K562 (cell line): Measurements from ENCODE around the gene RBPMS2. TPM values are rescaled to one million over a fixed set of nuclear protein-coding genes. Genes with fewer than 3 reads are reported as not detected.
A peak's percentile ranks its signal among the peaks of the same experiment; 100 is the strongest.

Experiments used
- ADNP ChIP-seq: fragments of 200-800 bp; sonication (Bioruptor generic); IDR thresholded peaks from 2 replicates; pipeline ENCODE4 v1.6.1; 2016; ENCODE audit warnings: missing genetic modification characterization, missing compliant biosample characterization
- BHLHE40 ChIP-seq: IDR thresholded peaks from 2 replicates; pipeline ENCODE4 v1.6.1; 2011; ENCODE audit warnings: low read length, improper control_type of control experiment
- C11orf30 ChIP-seq: fragments of 450-650 bp; IDR thresholded peaks from 2 replicates; pipeline ENCODE4 v1.6.1; 2016; ENCODE audit warnings: low read depth, mild to moderate bottlenecking
- CBFA2T3 ChIP-seq: fragments of 450-650 bp; IDR thresholded peaks from 2 replicates; pipeline ENCODE4 v1.6.1; 2017
- EHMT2 ChIP-seq: fragments of 450-650 bp; IDR thresholded peaks from 2 replicates; pipeline ENCODE4 v1.6.1; 2018; ENCODE audit warnings: antibody characterized with exemption
- EZH2 ChIP-seq: IDR thresholded peaks from 2 replicates; pipeline ENCODE4 v1.6.1; 2012; ENCODE audit warnings: low read depth, mild to moderate bottlenecking, inconsistent platforms, low read length, borderline replicate concordance
- FOXK1 ChIP-seq: sonication (generic); formaldehyde crosslinking; IDR thresholded peaks from 2 replicates; pipeline ENCODE4 v1.8.0; 2022; ENCODE audit warnings: missing genetic modification reagents, mild to moderate bottlenecking, borderline replicate concordance
- ILF3 ChIP-seq: fragments of 450-650 bp; IDR thresholded peaks from 2 replicates; pipeline ENCODE4 v1.6.1; 2018; ENCODE audit warnings: antibody characterized with exemption, mild to moderate bottlenecking, moderate library complexity, borderline replicate concordance
- KDM2B ChIP-seq: fragments of 250-450 bp; sonication (Bioruptor Pico); IDR thresholded peaks from 2 replicates; pipeline ENCODE4 v1.8.0; 2021; ENCODE audit warnings: mild to moderate bottlenecking, moderate library complexity
- MEF2A ChIP-seq: IDR thresholded peaks from 2 replicates; pipeline ENCODE4 v1.6.1; 2011; ENCODE audit warnings: low read depth, mild to moderate bottlenecking, low read length, moderate library complexity; ENCODE audit not compliant: control insufficient read depth
- MYNN ChIP-seq, 2 experiments: sonication (generic); formaldehyde crosslinking in 1 of 2; IDR thresholded peaks; 2 replicates each; pipeline versions ENCODE4 v1.5.0 to v1.6.1; 2016 to 2020; ENCODE audit warnings: antibody characterized with exemption in 1 of 2, missing genetic modification reagents in 1 of 2
- NFRKB ChIP-seq: fragments of 450-650 bp; IDR thresholded peaks from 2 replicates; pipeline ENCODE4 v1.6.1; 2016; ENCODE audit warnings: low read depth
- NUFIP1 ChIP-seq: fragments of 450-650 bp; IDR thresholded peaks from 2 replicates; pipeline ENCODE4 v1.6.1; 2018; ENCODE audit not compliant: partially characterized antibody
- PHF20 ChIP-seq: fragments of 450-650 bp; IDR thresholded peaks from 2 replicates; pipeline ENCODE4 v1.6.1; 2018; ENCODE audit not compliant: partially characterized antibody
- POLR2AphosphoS2 ChIP-seq: IDR thresholded peaks from 2 replicates; pipeline ENCODE4 v1.6.1; 2012; ENCODE audit warnings: low read length, improper control_type of control experiment
- POLR2H ChIP-seq: IDR thresholded peaks from 2 replicates; pipeline ENCODE4 v1.6.1; 2016; ENCODE audit warnings: missing genetic modification characterization, low read depth, mild to moderate bottlenecking, control low read depth, missing compliant biosample characterization, moderate library complexity
- RBM14 ChIP-seq: fragments of 200-400 bp; formaldehyde crosslinking; IDR thresholded peaks from 2 replicates; pipeline ENCODE4 v1.6.1; 2018; ENCODE audit warnings: low read depth, mild to moderate bottlenecking, low read length, moderate library complexity, borderline replicate concordance; ENCODE audit not compliant: insufficient read depth
- RBM39 ChIP-seq: fragments of 200-400 bp; formaldehyde crosslinking; optimal IDR thresholded peaks from 2 replicates; pipeline ENCODE3; 2018; ENCODE audit warnings: low read depth, low read length
- SMARCA5 ChIP-seq: fragments of 450-650 bp; IDR thresholded peaks from 2 replicates; pipeline ENCODE4 v1.6.1; 2016
- SNIP1 ChIP-seq: fragments of 450-650 bp; IDR thresholded peaks from 2 replicates; pipeline ENCODE4 v1.7.1; 2017; ENCODE audit warnings: low read depth, mild to moderate bottlenecking
- SNRNP70 ChIP-seq: fragments of 200-400 bp; formaldehyde crosslinking; optimal IDR thresholded peaks from 2 replicates; pipeline ENCODE3; 2017; ENCODE audit warnings: low read depth, low read length
- TAF9B ChIP-seq: fragments of 450-650 bp; IDR thresholded peaks from 2 replicates; pipeline ENCODE4 v1.6.1; 2018; ENCODE audit warnings: mild to moderate bottlenecking; ENCODE audit not compliant: partially characterized antibody
- TCF3 ChIP-seq: sonication (generic); formaldehyde crosslinking; IDR thresholded peaks from 2 replicates; pipeline ENCODE4 v1.4.0; 2020; ENCODE audit warnings: mild to moderate bottlenecking, missing genetic modification reagents
- TEAD4 ChIP-seq, 2 experiments: sonication (generic) in 1 of 2; formaldehyde crosslinking in 1 of 2; IDR thresholded peaks; 2 replicates each; pipeline versions ENCODE4 v1.6.1 to v1.8.0; 2012 to 2022; ENCODE audit warnings: borderline replicate concordance in 1 of 2, inconsistent platforms in 1 of 2, low read length in 1 of 2, mild to moderate bottlenecking in 1 of 2, missing genetic modification reagents in 1 of 2
- U2AF2 ChIP-seq: fragments of 200-400 bp; formaldehyde crosslinking; optimal IDR thresholded peaks from 2 replicates; pipeline ENCODE3; 2017; ENCODE audit warnings: low read depth, mild to moderate bottlenecking, low read length
- ZNF12 ChIP-seq: sonication (generic); formaldehyde crosslinking; IDR thresholded peaks from 2 replicates; pipeline ENCODE4 v1.4.0; 2020; ENCODE audit warnings: mild to moderate bottlenecking, missing genetic modification reagents
- ZNF507 ChIP-seq: conservative IDR thresholded peaks from 2 replicates; pipeline ENCODE4 v1.6.1; 2017; ENCODE audit warnings: missing genetic modification characterization, missing compliant biosample characterization
- ZNF707 ChIP-seq: fragments of 250-450 bp; sonication (Bioruptor Pico); conservative IDR thresholded peaks from 2 replicates; pipeline ENCODE4 v1.8.0; 2022; ENCODE audit warnings: inconsistent platforms, mild to moderate bottlenecking, moderate library complexity
- ZNF77 ChIP-seq: fragments of 250-450 bp; sonication (Bioruptor Pico); IDR thresholded peaks from 2 replicates; pipeline ENCODE4 v1.5.0; 2020
- polyA plus RNA-seq, 8 experiments: library from polyadenylated mRNA; depleted of rRNA in 4 of 8; stranded (reverse) in 5 of 8; unstranded in 3 of 8; fragments of >200 nt; fragmentation: Nextera tagmentation in 2 of 8; fragmentation: Illumina TruSeq in 1 of 8; extraction: Ambion mirVana in 2 of 8; extraction: Trizol in 1 of 8; gene quantifications; 2 replicates each; pipeline versions ENCODE4 v1.2.1 to v1.2.3, GENCODE V29; 2011 to 2014; ENCODE audit warnings: inconsistent platforms in 1 of 8, missing spikeins in 1 of 8
- total RNA-seq, 7 experiments: library from RNA; depleted of rRNA in 6 of 7; stranded (reverse); fragments of >200 nt in 6 of 7; fragmentation: Illumina TruSeq in 2 of 7; extraction: Trizol in 2 of 7; gene quantifications; 2 replicates each; pipeline versions ENCODE4 v1.2.1 to v1.2.3, GENCODE V29; 2011 to 2021; ENCODE audit warnings: low replicate concordance in 1 of 7
- TF ChIP-seq, protein P1 (sequence below): sonication (generic); formaldehyde crosslinking; IDR thresholded peaks from 2 replicates; pipeline ENCODE4 v1.8.0; 2022; ENCODE audit warnings: missing genetic modification reagents, mild to moderate bottlenecking, moderate library complexity, borderline replicate concordance
- TF ChIP-seq, protein P2 (sequence below): fragments of 250-450 bp; sonication (Bioruptor Pico); IDR thresholded peaks from 2 replicates; pipeline ENCODE4 v1.8.0; 2021; ENCODE audit warnings: moderate library complexity, mild to moderate bottlenecking, inconsistent platforms

The RBPMS2 gene
- total and polyA plus RNA-seq, 9 of the 15 experiments (the other 6 are each of a cell fraction or from before 2014, with no cell fraction given): 0.11 to 2.6 (median 0.37) TPM; not detected in 1

- TF ChIP-seq MYNN (IDR thresholded peaks at IDR 0.05): no peak
- TF ChIP-seq MYNN (CRISPR knock-in tag; IDR thresholded peaks at IDR 0.05): no peak
- no peak for TF ChIP-seq EHMT2
- TF ChIP-seq ILF3: no peak
- TF ChIP-seq ADNP: 0 out of 2 replicates have a peak, but pooled peaks have one; percentile 58
- TF ChIP-seq, protein P1, sequence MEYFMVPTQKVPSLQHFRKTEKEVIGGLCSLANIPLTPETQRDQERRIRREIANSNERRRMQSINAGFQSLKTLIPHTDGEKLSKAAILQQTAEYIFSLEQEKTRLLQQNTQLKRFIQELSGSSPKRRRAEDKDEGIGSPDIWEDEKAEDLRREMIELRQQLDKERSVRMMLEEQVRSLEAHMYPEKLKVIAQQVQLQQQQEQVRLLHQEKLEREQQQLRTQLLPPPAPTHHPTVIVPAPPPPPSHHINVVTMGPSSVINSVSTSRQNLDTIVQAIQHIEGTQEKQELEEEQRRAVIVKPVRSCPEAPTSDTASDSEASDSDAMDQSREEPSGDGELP (CRISPR knock-in tag): no peak
- TF ChIP-seq NFRKB: no peak
- TF ChIP-seq CBFA2T3: peak; percentile 77
- no peak for TF ChIP-seq ZNF707 (CRISPR knock-in tag)
- no peak for TF ChIP-seq ZNF12 (CRISPR knock-in tag)
- TF ChIP-seq POLR2H: no peak
- no peak for TF ChIP-seq SNIP1
- no peak for TF ChIP-seq BHLHE40
- TF ChIP-seq NUFIP1: no peak
- TF ChIP-seq TCF3 (CRISPR knock-in tag): peak; percentile 56
- no peak for TF ChIP-seq RBM39
- TF ChIP-seq FOXK1: no peak
- TF ChIP-seq EZH2: no peak
- peak; percentile 61 for TF ChIP-seq TEAD4 (IDR thresholded peaks at IDR 0.05; ENCODE audit: low read length)
- TF ChIP-seq TEAD4 (CRISPR knock-in tag; IDR thresholded peaks at IDR 0.05; ENCODE audit: borderline replicate concordance): no peak
- no peak for TF ChIP-seq U2AF2
- TF ChIP-seq PHF20: no peak
- TF ChIP-seq TAF9B: no peak
- TF ChIP-seq C11orf30: no peak
- TF ChIP-seq, protein P2, sequence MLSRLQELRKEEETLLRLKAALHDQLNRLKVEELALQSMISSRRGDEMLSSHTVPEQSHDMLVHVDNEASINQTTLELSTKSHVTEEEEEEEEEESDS (CRISPR knock-in tag): no peak
- TF ChIP-seq SNRNP70: no peak
- TF ChIP-seq ZNF507 (tag): no peak
- no peak for TF ChIP-seq RBM14
- no peak for TF ChIP-seq MEF2A
- TF ChIP-seq SMARCA5: no peak
- no peak for TF ChIP-seq POLR2AphosphoS2
- TF ChIP-seq KDM2B (CRISPR knock-in tag): no peak
- no peak for TF ChIP-seq ZNF77
These were observed 5.3 kb upstream of the RBPMS2 start (continued) for GRCh38 chr15:64780600-64781156.
